Progenitor cell of endocrine pancreas (in vitro differentiated cells): ENCODE data around the gene SMCHD1. TPM values are rescaled to one million over a fixed set of nuclear protein-coding genes. Genes with fewer than 3 reads are reported as not detected.

Experiments used
- DNase-seq: peaks from one replicate; pipeline ENCODE4 v3.0.0; 2021; ENCODE audit warnings: low spot score; ENCODE audit not compliant: unreplicated experiment
- H3K27ac Mint-ChIP-seq: 2 replicates; pipeline ENCODE4 v1.8.0; 2021; ENCODE audit warnings: mild to moderate bottlenecking, moderate library complexity, mixed read lengths
- H3K27me3 Mint-ChIP-seq: 2 replicates; pipeline ENCODE4 v1.8.0; 2021; ENCODE audit warnings: mixed read lengths
- H3K36me3 Mint-ChIP-seq: 2 replicates; pipeline ENCODE4 v1.8.0; 2022; ENCODE audit warnings: mixed read lengths; ENCODE audit not compliant: insufficient read depth
- H3K4me1 Mint-ChIP-seq: 2 replicates; pipeline ENCODE4 v1.8.0; 2021; ENCODE audit warnings: low read depth, mixed read lengths
- H3K4me3 Mint-ChIP-seq: 2 replicates; pipeline ENCODE4 v1.8.0; 2021; ENCODE audit warnings: low read depth, mild to moderate bottlenecking, moderate library complexity, mixed read lengths
- H3K9me3 Mint-ChIP-seq: 2 replicates; pipeline ENCODE4 v1.8.0; 2021; ENCODE audit warnings: low read depth, mixed read lengths
- CTCF ChIP-seq: fragments of 200-600 bp; sonication (generic); IDR thresholded peaks from one replicate; pipeline ENCODE4 v1.5.0; 2021; ENCODE audit warnings: antibody characterized with exemption, mild to moderate bottlenecking; ENCODE audit not compliant: unreplicated experiment
- total RNA-seq: library from RNA; stranded (reverse); gene quantifications from 2 replicates; pipeline ENCODE4 v1.2.1, GENCODE V29; 2021

The SMCHD1 gene
- total RNA-seq, 1 donor from 2014 or later, result 59.2 TPM

GRCh38 chr18:2686349-2686968 is 30.9 kb downstream of the SMCHD1 start:
- Mint-ChIP-seq H3K4me3 (no peak overlapping the region), H3K27ac (no peak overlapping the region), H3K4me1 (no peaks in the 10 kb centered on the region), H3K9me3 (peaks cover 16% of the 10 kb centered on the region), H3K27me3 (no peaks in the 10 kb centered on the region), H3K36me3 (peaks cover 41% of the 10 kb centered on the region)
- no peak for TF ChIP-seq CTCF
- no peak for DNase-seq

- DNase-seq, result no peak
- no peak overlapping the region for H3K27ac Mint-ChIP-seq
- H3K36me3 Mint-ChIP-seq, result peaks cover 42% of the 10 kb centered on the region
- no peaks in the 10 kb centered on the region for H3K27me3 Mint-ChIP-seq
- TF ChIP-seq CTCF, result no peak
- no peaks in the 10 kb centered on the region for H3K4me1 Mint-ChIP-seq
- peaks cover 16% of the 10 kb centered on the region for H3K9me3 Mint-ChIP-seq
- no peak overlapping the region for H3K4me3 Mint-ChIP-seq
Measured at GRCh38 chr18:2687390-2688001, 32.0 kb downstream of the SMCHD1 start.

- Mint-ChIP-seq H3K9me3 (no peaks in the 10 kb centered on the region), H3K27ac (no peak overlapping the region), H3K36me3 (peaks cover 18% of the 10 kb centered on the region), H3K4me3 (no peak overlapping the region), H3K27me3 (no peaks in the 10 kb centered on the region), H3K4me1 (peaks cover 2% of the 10 kb centered on the region)
- TF ChIP-seq CTCF, result no peak
- no peak for DNase-seq
Measured at GRCh38 chr18:2692508-2692907, 37.0 kb downstream of the SMCHD1 start.

- H3K4me3 Mint-ChIP-seq, result no peak overlapping the region
- DNase-seq, result no peak
- H3K4me1 Mint-ChIP-seq, result peaks cover 2% of the 10 kb centered on the region
- H3K27ac Mint-ChIP-seq, result no peak overlapping the region
- no peaks in the 10 kb centered on the region for H3K27me3 Mint-ChIP-seq
- TF ChIP-seq CTCF, result no peak
- peaks cover 19% of the 10 kb centered on the region for H3K36me3 Mint-ChIP-seq
- H3K9me3 Mint-ChIP-seq, result no peaks in the 10 kb centered on the region
Measured at GRCh38 chr18:2697184-2697583, 41.7 kb downstream of the SMCHD1 start.

- Mint-ChIP-seq H3K4me3 (no peak overlapping the region), H3K36me3 (peaks cover 19% of the 10 kb centered on the region), H3K27ac (no peak overlapping the region), H3K4me1 (peaks cover 2% of the 10 kb centered on the region), H3K27me3 (no peaks in the 10 kb centered on the region), H3K9me3 (no peaks in the 10 kb centered on the region)
- DNase-seq, result no peak
- no peak for TF ChIP-seq CTCF
Measured at GRCh38 chr18:2699001-2699400, 43.5 kb downstream of the SMCHD1 start.
